Measurements from ENCODE around the gene NDOR1. TPM values are rescaled to one million over a fixed set of nuclear protein-coding genes. Genes with fewer than 3 reads are reported as not detected.
A peak's percentile ranks its signal among the peaks of the same experiment; 100 is the strongest.

The NDOR1 gene
- total RNA-seq, 1 experiment from 2014 or later = 31.8 TPM

DNA sequence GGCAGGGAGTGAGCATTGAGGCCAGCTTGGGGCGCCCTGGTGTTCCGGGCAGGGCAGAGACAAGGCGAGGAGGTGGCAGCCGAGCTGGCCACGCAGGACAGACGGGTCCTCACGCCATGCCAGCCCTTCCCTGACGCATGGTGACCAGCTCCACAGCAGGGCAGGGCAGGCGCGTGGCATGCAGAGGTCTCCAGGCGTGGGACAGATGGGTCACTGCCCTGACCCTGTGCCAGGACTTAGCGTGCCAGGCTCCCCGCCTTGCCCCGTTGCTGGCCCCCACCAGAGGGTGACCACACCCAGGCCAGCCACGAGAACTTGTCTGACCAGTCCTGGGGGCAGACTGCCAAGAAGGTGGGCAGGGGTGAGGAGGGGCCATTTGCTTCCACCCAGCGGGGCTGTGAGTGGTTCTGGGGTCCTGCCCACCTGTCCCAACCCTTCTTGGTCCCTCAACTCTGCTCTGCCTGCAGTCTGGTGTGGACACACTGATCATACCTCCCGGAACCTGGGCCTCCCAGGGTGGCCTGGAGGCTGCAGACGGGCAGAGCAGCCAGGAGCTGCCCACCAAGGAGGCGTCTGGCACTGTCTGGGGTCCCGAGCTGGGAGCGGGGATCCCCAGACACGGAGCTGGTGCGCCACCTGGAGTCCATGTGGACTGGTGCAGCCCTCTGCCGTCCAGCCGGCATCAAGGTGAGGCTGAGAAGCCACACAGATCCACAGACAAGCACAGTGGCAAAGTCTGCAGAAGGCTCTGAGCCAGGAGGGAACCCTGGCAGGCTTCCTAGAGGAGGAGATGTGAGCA, 21.8 kb downstream of the NDOR1 start, which contains the start of gene RNF224:
Gene RNF224 (plus strand): TSS at position 449 of the 799 bp plus-strand sequence. CDS start 834 bp downstream, outside the sequence.
- Mint-ChIP-seq H3K4me3 (ENCODE audit: unreplicated experiment) (no peak within 1 kb of the TSS), H3K27ac (ENCODE audit: unreplicated experiment) (peak within 1 kb of the TSS; percentile 64), H3K27me3 (ENCODE audit: insufficient read depth, unreplicated experiment) (no peaks in the 10 kb centered on the region), H3K9me3 (ENCODE audit: unreplicated experiment) (no peaks in the 10 kb centered on the region), H3K4me1 (ENCODE audit: low read depth, unreplicated experiment) (peaks cover 13% of the 10 kb centered on the region), H3K36me3 (ENCODE audit: insufficient read depth, unreplicated experiment) (peaks cover 11% of the 10 kb centered on the region)
- intact Hi-C loops (cut with micrococcal nuclease; ENCODE audit: unreplicated experiment) = loop anchor here (1.0 to 2.0 kb wide), 4 partner anchors 9 to 110 kb away; partner anchors contain the start of genes ANAPC2 and SSNA1
- Histone ChIP-seq H3K4me1 (peaks cover 38% of the 10 kb centered on the region), H3K4me3 (ENCODE audit: low read depth, low read length) (no peak within 1 kb of the TSS), H3K36me3 (ENCODE audit: control insufficient read depth, insufficient read depth, low read length) (no peaks in the 10 kb centered on the region), H3K9me3 (no peaks in the 10 kb centered on the region), H3K27me3 (replicated peaks; ENCODE audit: control insufficient read depth, insufficient read depth, low read length) (no peaks in the 10 kb centered on the region)
- peak; percentile 87 to 88 for DNase-seq
- no TSS peak for BruUV-seq (replicated peaks)
- TF ChIP-seq, protein P1, sequence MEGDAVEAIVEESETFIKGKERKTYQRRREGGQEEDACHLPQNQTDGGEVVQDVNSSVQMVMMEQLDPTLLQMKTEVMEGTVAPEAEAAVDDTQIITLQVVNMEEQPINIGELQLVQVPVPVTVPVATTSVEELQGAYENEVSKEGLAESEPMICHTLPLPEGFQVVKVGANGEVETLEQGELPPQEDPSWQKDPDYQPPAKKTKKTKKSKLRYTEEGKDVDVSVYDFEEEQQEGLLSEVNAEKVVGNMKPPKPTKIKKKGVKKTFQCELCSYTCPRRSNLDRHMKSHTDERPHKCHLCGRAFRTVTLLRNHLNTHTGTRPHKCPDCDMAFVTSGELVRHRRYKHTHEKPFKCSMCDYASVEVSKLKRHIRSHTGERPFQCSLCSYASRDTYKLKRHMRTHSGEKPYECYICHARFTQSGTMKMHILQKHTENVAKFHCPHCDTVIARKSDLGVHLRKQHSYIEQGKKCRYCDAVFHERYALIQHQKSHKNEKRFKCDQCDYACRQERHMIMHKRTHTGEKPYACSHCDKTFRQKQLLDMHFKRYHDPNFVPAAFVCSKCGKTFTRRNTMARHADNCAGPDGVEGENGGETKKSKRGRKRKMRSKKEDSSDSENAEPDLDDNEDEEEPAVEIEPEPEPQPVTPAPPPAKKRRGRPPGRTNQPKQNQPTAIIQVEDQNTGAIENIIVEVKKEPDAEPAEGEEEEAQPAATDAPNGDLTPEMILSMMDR (IDR thresholded peaks at IDR 0.05; ENCODE audit: insufficient read depth in 1 of 2, low read depth in 1 of 2, low read length in 1 of 2, severe bottlenecking in 1 of 2, unreplicated experiment in 1 of 2) = peak; percentile 79 to 90
- ChIA-PET POLR2A (interaction anchor here (0.6 to 1.0 kb wide), 3 partner anchors 9 to 67 kb away, joined by 3 to 6 read pairs (median 3); no protein-coding TSS in a partner anchor), CTCF (interaction anchor here (0.6 to 2.4 kb wide), 13 partner anchors 9 to 181 kb away, joined by 3 to 20 read pairs (median 6); partner anchors contain the start of genes ANAPC2, LRRC26 and SSNA1)

DNA sequence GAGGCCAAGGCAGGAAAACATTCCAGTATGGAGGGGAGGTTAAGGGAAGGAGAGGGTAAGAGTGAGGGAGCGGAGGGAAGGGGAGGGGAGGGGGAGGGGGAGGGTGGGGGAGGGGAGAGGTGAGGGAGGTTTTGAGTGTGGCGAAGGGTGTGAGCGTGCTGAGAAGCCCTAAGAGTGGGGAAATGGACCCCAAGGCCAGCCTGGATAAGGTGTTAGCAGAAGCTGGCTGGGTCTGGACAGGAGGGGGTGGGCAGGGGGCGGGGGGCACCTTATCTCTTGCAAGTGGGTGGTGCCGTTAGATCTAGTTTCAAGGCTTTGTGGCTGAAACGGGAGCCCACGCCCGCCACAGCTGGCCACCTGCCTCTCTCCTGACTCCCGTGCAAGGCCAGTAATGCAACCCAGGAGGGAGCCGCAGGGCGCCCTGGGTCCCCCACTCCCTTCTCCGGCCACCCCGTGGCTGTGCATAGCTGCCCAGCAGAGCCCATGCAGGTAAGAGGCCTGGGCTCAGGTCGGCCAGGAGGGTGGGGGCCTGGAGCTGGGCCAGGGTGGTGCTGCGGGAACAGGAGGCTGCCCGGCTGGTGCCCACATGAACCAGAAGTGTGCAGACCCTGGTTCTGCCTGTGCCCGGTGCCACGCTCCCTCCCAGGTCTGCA, 22.5 kb downstream of the NDOR1 start:
- CTCF ChIA-PET = interaction anchor here (0.6 to 2.4 kb wide), 13 partner anchors 9 to 181 kb away, joined by 3 to 20 read pairs (median 6); partner anchors contain the start of genes ANAPC2, LRRC26 and SSNA1
- Histone ChIP-seq H3K4me1 (peaks cover 38% of the 10 kb centered on the region), H3K9me3 (no peaks in the 10 kb centered on the region), H3K4me3 (ENCODE audit: low read depth, low read length) (no peak overlapping the region), H3K36me3 (ENCODE audit: control insufficient read depth, insufficient read depth, low read length) (no peaks in the 10 kb centered on the region), H3K27me3 (replicated peaks; ENCODE audit: control insufficient read depth, insufficient read depth, low read length) (no peaks in the 10 kb centered on the region)
- TF ChIP-seq, protein P1 (IDR thresholded peaks at IDR 0.05; ENCODE audit: insufficient read depth in 1 of 2, low read depth in 1 of 2, low read length in 1 of 2, severe bottlenecking in 1 of 2, unreplicated experiment in 1 of 2) = no peak
- H3K36me3 Mint-ChIP-seq (ENCODE audit: insufficient read depth, unreplicated experiment) = peaks cover 8% of the 10 kb centered on the region
- H3K4me3 Mint-ChIP-seq (ENCODE audit: unreplicated experiment) = no peak overlapping the region
- no peak overlapping the region for H3K27ac Mint-ChIP-seq (ENCODE audit: unreplicated experiment)
- DNase-seq = no peak
- H3K9me3 Mint-ChIP-seq (ENCODE audit: unreplicated experiment) = no peaks in the 10 kb centered on the region
- peaks cover 13% of the 10 kb centered on the region for H3K4me1 Mint-ChIP-seq (ENCODE audit: low read depth, unreplicated experiment)
- POLR2A ChIA-PET = interaction anchor here (1.0 kb wide), 1 partner anchor 9 kb away, joined by 3 read pairs; no protein-coding TSS in a partner anchor
- intact Hi-C loops (cut with micrococcal nuclease; ENCODE audit: unreplicated experiment) = loop anchor here (1.0 to 2.0 kb wide), 4 partner anchors 8 to 111 kb away; partner anchors contain the start of genes ANAPC2 and SSNA1
- H3K27me3 Mint-ChIP-seq (ENCODE audit: insufficient read depth, unreplicated experiment) = no peaks in the 10 kb centered on the region
- no TSS peak for BruUV-seq (replicated peaks)

DNA sequence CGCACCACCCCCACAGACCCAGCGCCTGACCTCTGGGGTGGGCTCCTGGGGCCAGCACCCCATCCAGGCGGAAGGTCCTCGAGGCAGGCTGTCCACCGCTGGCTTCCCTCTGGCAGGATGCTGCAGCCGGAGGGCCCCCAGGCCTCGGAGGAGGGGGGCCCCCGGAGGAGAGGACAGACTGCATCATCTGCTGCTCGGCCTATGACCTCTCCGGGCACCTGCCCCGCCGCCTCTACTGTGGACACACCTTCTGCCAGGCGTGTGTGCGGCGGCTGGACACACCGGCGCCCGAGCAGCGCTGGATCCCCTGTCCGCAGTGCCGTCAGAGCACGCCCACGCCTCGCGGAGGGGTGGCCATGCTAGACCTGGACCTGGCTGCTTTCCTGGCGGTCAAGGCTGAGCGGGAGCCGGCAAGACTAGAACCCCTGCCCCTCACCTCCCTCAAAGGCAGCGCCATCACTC, 23.0 kb downstream of the NDOR1 start:
- Histone ChIP-seq H3K9me3 (no peaks in the 10 kb centered on the region), H3K27me3 (replicated peaks; ENCODE audit: control insufficient read depth, insufficient read depth, low read length) (no peaks in the 10 kb centered on the region), H3K36me3 (ENCODE audit: control insufficient read depth, insufficient read depth, low read length) (no peaks in the 10 kb centered on the region), H3K4me3 (ENCODE audit: low read depth, low read length) (no peak overlapping the region), H3K4me1 (peaks cover 38% of the 10 kb centered on the region)
- Mint-ChIP-seq H3K4me3 (ENCODE audit: unreplicated experiment) (no peak overlapping the region), H3K27me3 (ENCODE audit: insufficient read depth, unreplicated experiment) (no peaks in the 10 kb centered on the region), H3K27ac (ENCODE audit: unreplicated experiment) (no peak overlapping the region), H3K9me3 (ENCODE audit: unreplicated experiment) (no peaks in the 10 kb centered on the region), H3K36me3 (ENCODE audit: insufficient read depth, unreplicated experiment) (peaks cover 2% of the 10 kb centered on the region), H3K4me1 (ENCODE audit: low read depth, unreplicated experiment) (peaks cover 13% of the 10 kb centered on the region)
- ChIA-PET POLR2A (no interaction called here), CTCF (interaction anchor here (1.7 kb wide), 1 partner anchor 14 kb away, joined by 8 read pairs; no protein-coding TSS in a partner anchor)
- BruUV-seq (replicated peaks) = no TSS peak
- DNase-seq = no peak
- intact Hi-C loops (cut with micrococcal nuclease; ENCODE audit: unreplicated experiment) = no loop called here
- TF ChIP-seq, protein P1 (IDR thresholded peaks at IDR 0.05; ENCODE audit: insufficient read depth in 1 of 2, low read depth in 1 of 2, low read length in 1 of 2, severe bottlenecking in 1 of 2, unreplicated experiment in 1 of 2) = no peak

All from Caco-2 (cell line).